Measurements from ENCODE around the gene GRIA4. TPM values are rescaled to one million over a fixed set of nuclear protein-coding genes. Genes with fewer than 3 reads are reported as not detected.

The GRIA4 gene
- polyA plus RNA-seq, 3 donors, result not detected

GRCh38 chr11:106015066-106015465, 405.2 kb downstream of the GRIA4 start:
- Histone ChIP-seq H2AFZ (ENCODE audit: insufficient read depth, low read depth, low read length, poor library complexity, severe bottlenecking) (no peak overlapping the region), H3K4me3 (replicated peaks in 1 of 3; ENCODE audit: low read depth in 2 of 3, low read length in 3 of 3) (no peak overlapping the region), H3K27ac (ENCODE audit: low read depth in 1 of 2, low read length in 2 of 2) (no peak overlapping the region), H4K20me1 (ENCODE audit: insufficient read depth, low read length) (peaks cover 5% of the 10 kb centered on the region), H3K9ac (ENCODE audit: insufficient read depth, low read length, poor library complexity, severe bottlenecking) (no peak overlapping the region), H3K27me3 (ENCODE audit: control insufficient read depth in 2 of 2, insufficient read depth in 2 of 2, low read length in 2 of 2) (no peaks in the 10 kb centered on the region), H3K79me2 (ENCODE audit: insufficient read depth, low read length) (peaks cover 69% of the 10 kb centered on the region), H3K4me1 (ENCODE audit: control insufficient read depth in 1 of 2, insufficient read depth in 2 of 2, low read length in 2 of 2) (peaks cover 0 to 6% of the 10 kb centered on the region in 2 donors), H3K36me3 (replicated peaks in 1 of 2; ENCODE audit: control insufficient read depth in 1 of 2, insufficient read depth in 2 of 2, low read length in 2 of 2) (peaks cover 9 to 33% of the 10 kb centered on the region in 2 donors), H3K4me2 (replicated peaks; ENCODE audit: extremely low read depth, low read length, poor library complexity, severe bottlenecking) (no peak overlapping the region), H3K9me3 (replicated peaks in 1 of 2; ENCODE audit: control insufficient read depth in 1 of 2, insufficient read depth in 1 of 2, low read length in 2 of 2) (peaks cover 0 to 4% of the 10 kb centered on the region in 2 donors)
- TF ChIP-seq CTCF (IDR thresholded peaks at IDR 0.05), result no peak
- Mint-ChIP-seq H3K36me3 (peaks cover 30 to 38% of the 10 kb centered on the region in 2 donors), H3K27ac (no peak overlapping the region), H3K27me3 (ENCODE audit: low read depth in 3 of 3) (no peaks in the 10 kb centered on the region), H3K9me3 (peaks cover 0 to 10% (median 3%) of the 10 kb centered on the region in 7 donors), H3K4me1 (peaks cover 20% of the 10 kb centered on the region), H3K4me3 (no peak overlapping the region)
- intact Hi-C loops (cut with micrococcal nuclease), result no loop called here
- WGBS (ENCODE audit: insufficient coverage), result no CpG with 5 or more reads among the region's 2 CpGs
- no peak for DNase-seq

GRCh38 chr11:106017093-106017492, 407.2 kb downstream of the GRIA4 start:
- no peak for TF ChIP-seq CTCF (IDR thresholded peaks at IDR 0.05)
- Histone ChIP-seq H3K4me1 (ENCODE audit: control insufficient read depth in 1 of 2, insufficient read depth in 2 of 2, low read length in 2 of 2) (peaks cover 10 to 20% of the 10 kb centered on the region in 2 donors), H3K36me3 (replicated peaks in 1 of 2; ENCODE audit: control insufficient read depth in 1 of 2, insufficient read depth in 2 of 2, low read length in 2 of 2) (peaks cover 0 to 18% of the 10 kb centered on the region in 2 donors), H3K4me2 (replicated peaks; ENCODE audit: extremely low read depth, low read length, poor library complexity, severe bottlenecking) (no peak overlapping the region), H3K4me3 (replicated peaks in 1 of 3; ENCODE audit: low read depth in 2 of 3, low read length in 3 of 3) (no peak overlapping the region), H3K27me3 (ENCODE audit: control insufficient read depth in 2 of 2, insufficient read depth in 2 of 2, low read length in 2 of 2) (no peaks in the 10 kb centered on the region), H4K20me1 (ENCODE audit: insufficient read depth, low read length) (peaks cover 5% of the 10 kb centered on the region), H3K79me2 (ENCODE audit: insufficient read depth, low read length) (peaks cover 76% of the 10 kb centered on the region), H3K9me3 (replicated peaks in 1 of 2; ENCODE audit: control insufficient read depth in 1 of 2, insufficient read depth in 1 of 2, low read length in 2 of 2) (no peaks in the 10 kb centered on the region), H3K27ac (ENCODE audit: low read depth in 1 of 2, low read length in 2 of 2) (no peak overlapping the region), H3K9ac (ENCODE audit: insufficient read depth, low read length, poor library complexity, severe bottlenecking) (no peak overlapping the region), H2AFZ (ENCODE audit: insufficient read depth, low read depth, low read length, poor library complexity, severe bottlenecking) (no peak overlapping the region)
- Mint-ChIP-seq H3K27ac (no peak overlapping the region), H3K36me3 (peaks cover 19 to 21% of the 10 kb centered on the region in 2 donors), H3K9me3 (peaks cover 0 to 3% (median 0%) of the 10 kb centered on the region in 7 donors), H3K27me3 (ENCODE audit: low read depth in 3 of 3) (no peaks in the 10 kb centered on the region), H3K4me3 (no peak overlapping the region), H3K4me1 (peaks cover 34% of the 10 kb centered on the region)
- no peak for DNase-seq
- intact Hi-C loops (cut with micrococcal nuclease), result no loop called here
- 86% methylated on average over 1 of the region's 2 CpGs for WGBS (ENCODE audit: insufficient coverage)
